Eye (tissue), 1 donor: ENCODE results near the gene WDR38.

Experiments
- DNase-seq: peaks from one replicate; pipeline ENCODE4 v3.0.0-alpha.2; 2015

WDR38 gene

GRCh38 chr9:124886461-124886860 is 33.2 kb downstream of the WDR38 start:
- no peak for DNase-seq

GRCh38 chr9:124886866-124887492 is 33.7 kb downstream of the WDR38 start:
- DNase-seq: no peak

- DNase-seq: no peak
These were observed 34.6 kb downstream of the WDR38 start for GRCh38 chr9:124887832-124888231.

- no peak for DNase-seq
These were observed 35.7 kb downstream of the WDR38 start for GRCh38 chr9:124889006-124889405.

GRCh38 chr9:124890179-124890578 is 36.9 kb downstream of the WDR38 start:
- no peak for DNase-seq

- DNase-seq: no peak
These were observed 40.9 kb downstream of the WDR38 start for GRCh38 chr9:124894035-124894740.

- peak; percentile 56 for DNase-seq
These were observed 41.5 kb downstream of the WDR38 start for GRCh38 chr9:124894741-124895170.

GRCh38 chr9:124897570-124898460 is 44.6 kb downstream of the WDR38 start:
- DNase-seq: no peak

- no peak for DNase-seq
These were observed 46.6 kb downstream of the WDR38 start for GRCh38 chr9:124899845-124900244.

- DNase-seq: no peak
These were observed 53.7 kb downstream of the WDR38 start for GRCh38 chr9:124906966-124907365.
